IgD-negative memory B cell (primary cell): ENCODE data around the gene WDR49. TPM values are rescaled to one million over a fixed set of nuclear protein-coding genes. Genes with fewer than 3 reads are reported as not detected.

Experiments
- H3K27ac Mint-ChIP-seq, 3 donors: one replicate each; pipeline ENCODE4 v1.8.0; 2020 to 2022; ENCODE audit warnings: mild to moderate bottlenecking in 3 of 3, mixed read lengths in 3 of 3, moderate library complexity in 1 of 3
- H3K27me3 Mint-ChIP-seq: one replicate; pipeline ENCODE4 v1.8.0; 2021; ENCODE audit warnings: mixed read lengths
- H3K36me3 Mint-ChIP-seq: one replicate; pipeline ENCODE4 v1.8.0; 2020; ENCODE audit warnings: mild to moderate bottlenecking, mixed read lengths
- H3K4me1 Mint-ChIP-seq, 3 donors: one replicate each; pipeline ENCODE4 v1.8.0; 2020 to 2022; ENCODE audit warnings: mixed read lengths in 3 of 3, mild to moderate bottlenecking in 1 of 3
- H3K4me3 Mint-ChIP-seq, 4 donors: one replicate each; pipeline ENCODE4 v1.8.0; 2020 to 2022; ENCODE audit warnings: mild to moderate bottlenecking in 4 of 4, mixed read lengths in 4 of 4, moderate library complexity in 3 of 4
- H3K9me3 Mint-ChIP-seq, 3 donors: one replicate each; pipeline ENCODE4 v1.8.0; 2020 to 2021; ENCODE audit warnings: mixed read lengths in 3 of 3, mild to moderate bottlenecking in 1 of 3
- polyA plus RNA-seq: library from polyadenylated mRNA; unstranded; fragments of 300-500 nt; fragmentation: Illumina TruSeq; gene quantifications from one replicate; pipeline ENCODE4 v1.2.3, GENCODE V29; 2021

WDR49 gene
- polyA plus RNA-seq, 1 donor from 2014 or later, result not detected

DNA sequence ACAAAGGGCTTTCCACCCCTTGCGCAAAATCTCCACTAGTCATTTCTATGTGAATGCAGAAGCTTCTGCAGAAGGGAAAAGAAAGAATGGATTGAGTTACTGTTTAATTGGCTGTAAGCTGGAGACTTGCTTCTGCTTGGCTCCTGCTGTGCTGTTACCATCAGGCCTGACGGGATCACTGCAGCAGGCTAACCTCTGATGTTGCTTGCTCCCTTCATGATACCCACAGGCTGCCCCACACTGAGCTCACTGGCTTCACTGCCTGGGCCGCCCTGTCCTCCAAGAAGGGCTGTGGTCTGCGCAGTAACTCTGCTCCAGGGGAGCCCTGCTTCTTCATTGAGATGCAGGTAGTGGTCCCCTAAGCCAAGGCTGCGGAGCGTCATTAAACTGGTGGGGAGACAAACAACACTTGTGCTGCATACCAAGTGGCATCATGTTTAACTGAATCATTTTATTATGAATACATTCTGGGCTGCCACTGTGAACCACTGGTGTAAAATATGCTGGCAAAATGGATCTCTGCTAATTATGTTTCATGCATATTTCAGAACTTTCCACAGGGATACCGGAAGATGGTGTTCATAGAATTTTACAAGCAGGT lies 78.6 kb downstream of the WDR49 start:
- Mint-ChIP-seq H3K4me3 (no peak overlapping the region), H3K36me3 (no peaks in the 10 kb centered on the region), H3K27me3 (no peaks in the 10 kb centered on the region), H3K27ac (no peak overlapping the region), H3K9me3 (no peaks in the 10 kb centered on the region), H3K4me1 (no peaks in the 10 kb centered on the region)

DNA sequence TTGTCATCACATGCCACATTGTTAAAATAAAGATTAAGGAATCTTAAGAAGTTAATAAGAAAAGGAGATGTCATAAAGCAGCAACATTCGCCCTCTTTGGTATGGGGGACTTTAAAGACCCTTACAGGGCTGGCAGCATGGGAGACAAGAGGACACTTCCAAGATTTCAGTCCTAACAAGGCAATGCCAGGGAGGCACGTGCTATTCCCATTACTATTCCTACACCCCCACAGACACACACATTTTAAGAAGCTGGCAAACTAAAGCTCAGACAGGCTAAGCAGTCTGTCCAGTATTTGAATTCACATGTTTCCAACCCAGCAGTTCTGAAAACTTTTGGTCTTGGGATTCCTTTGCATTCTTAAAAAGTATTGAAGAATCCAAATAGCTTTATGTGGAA lies 80.8 kb downstream of the WDR49 start:
- Mint-ChIP-seq H3K27me3 (no peaks in the 10 kb centered on the region), H3K36me3 (no peaks in the 10 kb centered on the region), H3K4me3 (no peak overlapping the region), H3K9me3 (no peaks in the 10 kb centered on the region), H3K4me1 (no peaks in the 10 kb centered on the region), H3K27ac (no peak overlapping the region)

DNA sequence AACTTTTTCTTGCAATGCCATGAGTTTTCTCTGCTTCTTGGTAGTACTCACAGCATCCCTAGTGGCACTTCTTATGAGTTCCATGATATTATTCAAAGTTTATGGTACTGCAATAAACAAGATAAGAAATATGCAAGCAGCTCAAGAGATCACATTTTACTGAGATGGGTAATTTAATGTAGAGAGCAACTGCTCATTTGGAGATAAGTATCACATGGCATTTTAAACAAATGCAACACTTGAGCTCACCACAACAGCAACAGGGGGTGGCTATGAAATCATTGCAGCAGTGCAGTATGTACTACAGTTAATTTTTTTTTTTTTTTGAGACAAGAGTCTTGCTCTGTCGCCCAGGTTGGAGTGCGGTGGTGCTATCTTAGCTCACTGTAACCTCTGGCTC lies 85.1 kb downstream of the WDR49 start:
- no peaks in the 10 kb centered on the region for H3K4me1 Mint-ChIP-seq
- no peak overlapping the region for H3K4me3 Mint-ChIP-seq
- no peaks in the 10 kb centered on the region for H3K27me3 Mint-ChIP-seq
- H3K9me3 Mint-ChIP-seq, result no peaks in the 10 kb centered on the region
- no peaks in the 10 kb centered on the region for H3K36me3 Mint-ChIP-seq
- H3K27ac Mint-ChIP-seq, result no peak overlapping the region

DNA sequence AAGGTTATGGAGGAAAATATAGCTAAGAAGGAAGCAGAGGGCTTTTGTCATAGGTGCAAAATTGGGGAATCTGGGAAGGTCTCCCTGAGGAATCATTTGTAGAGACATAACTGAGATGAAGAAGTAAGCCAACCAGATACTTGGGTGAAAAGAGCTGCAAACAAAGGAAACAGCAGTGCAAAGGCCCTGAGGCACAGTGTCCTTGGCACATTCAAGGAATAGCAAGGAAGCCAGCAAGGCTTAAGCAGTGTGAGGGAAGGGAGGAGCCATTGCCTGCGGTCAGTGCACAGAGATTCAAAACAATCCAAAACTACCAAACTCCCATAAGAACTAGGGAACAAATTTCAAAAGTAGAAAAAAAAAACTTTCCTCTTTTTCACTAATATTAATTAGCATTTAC lies 88.3 kb downstream of the WDR49 start:
- H3K36me3 Mint-ChIP-seq, result no peaks in the 10 kb centered on the region
- no peak overlapping the region for H3K27ac Mint-ChIP-seq
- H3K9me3 Mint-ChIP-seq, result no peaks in the 10 kb centered on the region

DNA sequence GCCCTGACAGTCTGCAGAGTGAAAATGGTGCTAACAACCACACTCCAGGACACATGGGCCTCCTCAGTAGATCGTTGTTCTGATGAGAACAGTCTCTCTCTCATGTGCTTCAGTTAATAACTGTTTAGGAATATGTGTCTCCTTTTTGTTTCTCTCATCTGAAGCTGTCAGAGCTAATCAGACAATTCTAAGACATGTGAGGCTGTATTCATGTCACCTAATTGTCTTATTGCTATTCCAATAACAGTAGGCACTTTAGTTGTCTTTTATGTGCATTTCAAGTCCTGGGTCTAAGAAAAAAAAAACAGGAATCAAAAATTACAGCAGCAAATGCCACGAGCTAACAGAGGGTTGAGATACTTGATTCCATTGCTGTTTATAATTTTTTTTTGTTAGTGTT lies 89.1 kb downstream of the WDR49 start:
- Mint-ChIP-seq H3K9me3 (no peaks in the 10 kb centered on the region), H3K27ac (no peak overlapping the region), H3K4me1 (no peaks in the 10 kb centered on the region), H3K27me3 (no peaks in the 10 kb centered on the region), H3K36me3 (no peaks in the 10 kb centered on the region), H3K4me3 (no peak overlapping the region)

More for the DNA sequence above, 88.3 kb downstream of the WDR49 start:
- H3K27me3 Mint-ChIP-seq, result no peaks in the 10 kb centered on the region
- no peaks in the 10 kb centered on the region for H3K4me1 Mint-ChIP-seq
- no peak overlapping the region for H3K4me3 Mint-ChIP-seq

DNA sequence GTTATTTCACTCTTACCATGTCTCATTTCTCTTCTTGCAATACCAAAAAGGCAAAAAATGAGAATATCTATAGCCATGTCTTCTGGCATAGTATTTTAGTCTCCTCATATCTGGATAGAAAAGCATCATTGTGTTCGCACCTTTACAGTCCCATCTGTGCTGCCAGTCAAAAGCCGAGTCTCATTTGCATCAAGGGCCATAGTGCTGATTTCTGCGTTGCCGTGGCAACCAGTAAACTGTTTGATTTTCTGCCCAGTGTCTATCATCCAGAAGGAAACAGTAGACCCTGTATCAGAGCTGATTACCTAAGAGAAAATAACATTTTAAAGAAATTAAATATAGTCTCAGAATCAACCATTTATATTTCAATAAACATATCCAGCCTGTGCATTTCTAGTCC lies 93.8 kb downstream of the WDR49 start:
- Mint-ChIP-seq H3K4me1 (no peaks in the 10 kb centered on the region), H3K27me3 (no peaks in the 10 kb centered on the region), H3K4me3 (no peak overlapping the region), H3K9me3 (no peaks in the 10 kb centered on the region), H3K27ac (no peak overlapping the region), H3K36me3 (no peaks in the 10 kb centered on the region)

DNA sequence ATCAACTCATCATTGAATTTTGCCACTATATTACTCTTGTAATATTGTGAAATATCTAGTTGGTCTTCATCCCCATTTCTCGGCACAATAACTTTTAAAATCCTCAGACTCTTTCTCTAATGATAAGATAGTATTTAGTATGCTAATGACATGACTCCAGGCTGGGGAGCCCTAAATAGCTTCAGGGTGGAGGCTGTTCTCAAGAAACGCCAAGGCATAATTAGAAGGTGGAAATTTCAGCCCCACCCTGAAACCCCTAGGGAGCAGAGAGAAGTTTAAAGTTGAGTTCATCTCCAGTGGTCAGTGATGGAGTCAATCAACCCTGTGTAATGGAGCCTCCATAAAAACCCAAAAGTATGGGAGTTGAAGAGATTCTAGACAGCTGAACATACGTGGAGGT lies 98.8 kb downstream of the WDR49 start:
- Mint-ChIP-seq H3K4me3 (no peak overlapping the region), H3K9me3 (peaks cover 0 to 2% (median 0%) of the 10 kb centered on the region in 3 donors), H3K4me1 (no peaks in the 10 kb centered on the region), H3K27ac (no peak overlapping the region), H3K36me3 (no peaks in the 10 kb centered on the region), H3K27me3 (no peaks in the 10 kb centered on the region)

DNA sequence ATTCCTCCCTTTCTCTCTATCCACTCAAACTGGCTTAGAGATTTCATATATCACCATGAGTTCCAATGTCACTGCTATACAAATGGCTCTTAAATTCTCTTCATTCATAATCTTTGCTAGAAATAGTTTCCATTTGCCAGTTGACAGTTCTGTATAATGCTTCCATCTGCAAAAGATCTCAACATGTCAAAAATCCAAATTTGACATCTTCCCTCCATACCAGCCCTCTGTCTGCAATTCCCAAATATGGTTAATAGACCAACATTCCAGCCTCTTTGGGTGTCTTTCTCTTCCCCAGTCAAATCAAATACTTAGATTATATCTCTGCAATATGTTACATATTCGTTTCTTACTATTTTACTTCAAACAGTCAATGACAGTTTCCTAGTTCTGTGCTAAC lies 115.7 kb downstream of the WDR49 start:
- Mint-ChIP-seq H3K4me3 (no peak overlapping the region), H3K9me3 (peaks cover 8 to 16% (median 11%) of the 10 kb centered on the region in 3 donors), H3K36me3 (no peaks in the 10 kb centered on the region), H3K27me3 (peaks cover 3% of the 10 kb centered on the region), H3K27ac (no peak overlapping the region), H3K4me1 (no peaks in the 10 kb centered on the region)

DNA sequence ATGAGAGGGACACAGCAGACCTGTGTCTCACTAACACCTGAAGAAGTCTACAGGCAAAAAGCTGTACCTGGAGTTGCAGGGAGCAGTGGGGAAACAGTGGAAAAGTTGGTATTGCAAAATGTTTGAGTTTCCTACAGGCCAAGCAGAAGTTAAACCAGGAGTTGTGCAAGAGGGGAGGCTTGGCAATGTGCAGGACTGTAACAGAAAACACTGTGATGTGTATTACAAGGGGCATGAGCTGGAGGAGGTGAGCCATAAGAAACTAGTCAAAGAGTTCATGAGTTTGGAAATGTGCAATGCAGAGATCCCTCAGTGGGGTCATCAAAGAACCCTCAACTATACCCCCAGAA lies 132.8 kb downstream of the WDR49 start:
- Mint-ChIP-seq H3K27me3 (no peaks in the 10 kb centered on the region), H3K27ac (no peak overlapping the region), H3K36me3 (peaks cover 2% of the 10 kb centered on the region), H3K9me3 (peaks cover 0 to 8% (median 6%) of the 10 kb centered on the region in 3 donors), H3K4me3 (peak overlapping the region in 1 of 4 donors; percentile 66), H3K4me1 (no peaks in the 10 kb centered on the region)

DNA sequence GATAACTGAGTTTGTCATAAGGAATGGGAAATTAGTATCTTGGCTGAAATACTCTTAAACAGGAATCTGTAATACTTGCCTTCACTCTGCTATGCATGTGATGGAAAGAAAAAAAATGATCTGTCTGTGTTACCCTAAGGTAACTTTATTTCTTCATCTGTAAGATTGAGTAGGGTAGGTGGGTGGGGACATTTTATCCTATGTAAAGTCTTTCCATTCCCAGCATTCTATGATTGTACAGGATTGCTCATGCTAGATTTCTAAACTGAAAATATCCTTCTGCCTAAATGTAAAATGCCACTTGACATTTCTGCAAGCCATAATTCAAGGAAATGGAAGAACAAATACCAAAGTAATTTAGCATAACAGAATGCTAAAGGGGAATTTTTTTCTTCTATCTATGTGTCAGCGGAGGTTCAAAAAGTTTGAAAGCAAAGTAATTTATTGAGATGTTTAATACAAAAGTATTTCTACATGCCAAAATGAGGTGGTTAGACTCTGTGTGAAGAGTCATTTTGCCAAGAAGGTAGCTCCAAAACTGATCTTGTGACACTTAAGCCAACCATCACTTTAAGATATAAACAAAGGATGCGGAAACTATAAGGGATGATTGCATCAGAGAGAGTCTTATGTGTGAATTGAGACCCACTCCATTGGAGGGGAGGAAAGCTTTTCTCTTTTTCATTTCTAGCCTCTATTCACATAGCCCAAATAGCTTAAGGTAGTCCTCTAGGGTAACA lies 133.3 kb downstream of the WDR49 start:
- Mint-ChIP-seq H3K27me3 (no peaks in the 10 kb centered on the region), H3K27ac (no peak overlapping the region), H3K36me3 (peaks cover 2% of the 10 kb centered on the region), H3K9me3 (peaks cover 4 to 8% (median 6%) of the 10 kb centered on the region in 3 donors), H3K4me1 (no peaks in the 10 kb centered on the region), H3K4me3 (no peak overlapping the region)

DNA sequence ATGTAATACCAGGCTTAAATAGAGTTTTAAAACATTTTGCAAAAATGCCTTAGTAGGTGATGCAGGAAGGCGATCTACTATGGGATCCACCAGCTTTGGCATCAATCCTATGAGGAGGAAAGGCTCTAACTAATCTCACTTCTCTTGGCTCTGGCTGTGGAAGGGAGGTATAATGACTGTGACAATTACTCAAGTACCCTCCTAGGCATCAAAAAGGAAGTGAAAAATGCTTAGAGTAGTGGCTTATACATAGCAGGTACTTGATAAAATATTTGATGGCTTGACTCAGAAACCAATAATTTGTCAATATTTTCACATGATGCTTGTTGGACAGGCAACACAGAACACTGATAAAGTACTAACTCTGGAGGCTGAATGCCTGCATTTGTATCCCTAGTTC lies 145.8 kb downstream of the WDR49 start:
- Mint-ChIP-seq H3K9me3 (peaks cover 0 to 4% (median 0%) of the 10 kb centered on the region in 3 donors), H3K36me3 (no peaks in the 10 kb centered on the region), H3K4me1 (no peaks in the 10 kb centered on the region), H3K27me3 (peaks cover 2% of the 10 kb centered on the region), H3K4me3 (no peak overlapping the region), H3K27ac (no peak overlapping the region)

DNA sequence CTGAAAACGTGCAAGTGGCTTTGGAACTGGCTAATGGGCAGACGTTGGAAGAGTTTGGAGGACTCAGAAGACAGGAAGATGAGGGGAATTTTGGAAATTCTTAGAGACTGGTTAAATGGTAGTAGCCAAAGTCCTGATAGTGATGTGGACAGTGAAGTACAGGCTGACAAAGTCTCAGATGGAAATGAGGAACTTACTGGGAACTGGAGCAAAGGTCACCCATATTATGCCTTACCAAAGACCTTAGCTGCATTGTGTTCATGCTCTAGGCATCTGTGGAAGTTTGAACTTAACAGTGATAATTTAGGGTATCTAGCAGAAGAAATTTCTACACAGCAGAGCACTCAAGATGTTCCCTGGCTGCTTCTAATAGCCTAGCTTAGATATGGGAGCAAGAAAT lies 151.3 kb downstream of the WDR49 start:
- Mint-ChIP-seq H3K9me3 (peaks cover 0 to 2% (median 0%) of the 10 kb centered on the region in 3 donors), H3K27ac (no peak overlapping the region), H3K36me3 (no peaks in the 10 kb centered on the region), H3K4me1 (peaks cover 0 to 1% (median 0%) of the 10 kb centered on the region in 3 donors), H3K4me3 (no peak overlapping the region), H3K27me3 (no peaks in the 10 kb centered on the region)

DNA sequence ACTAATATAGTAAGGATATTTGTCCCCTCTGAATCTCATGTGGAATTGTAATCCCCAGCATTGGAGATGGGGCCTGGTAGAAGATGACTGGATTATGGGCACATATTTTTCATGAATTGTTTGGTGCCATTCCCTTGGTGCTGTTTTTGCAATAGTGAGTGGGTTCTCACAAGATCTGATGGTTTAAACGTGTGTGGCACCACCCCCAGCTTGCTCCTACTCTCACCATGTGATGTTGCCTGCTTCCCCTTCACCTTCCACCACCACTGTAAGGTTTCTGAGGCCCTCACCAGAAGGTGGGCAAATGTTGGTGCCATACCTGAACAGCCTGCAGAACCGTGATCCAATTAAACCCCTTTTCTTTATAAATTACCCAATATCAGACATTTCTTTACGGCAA lies 151.8 kb downstream of the WDR49 start:
- Mint-ChIP-seq H3K27me3 (no peaks in the 10 kb centered on the region), H3K27ac (no peak overlapping the region), H3K4me1 (peaks cover 0 to 1% (median 0%) of the 10 kb centered on the region in 3 donors), H3K9me3 (peaks cover 0 to 2% (median 0%) of the 10 kb centered on the region in 3 donors), H3K4me3 (no peak overlapping the region), H3K36me3 (no peaks in the 10 kb centered on the region)

DNA sequence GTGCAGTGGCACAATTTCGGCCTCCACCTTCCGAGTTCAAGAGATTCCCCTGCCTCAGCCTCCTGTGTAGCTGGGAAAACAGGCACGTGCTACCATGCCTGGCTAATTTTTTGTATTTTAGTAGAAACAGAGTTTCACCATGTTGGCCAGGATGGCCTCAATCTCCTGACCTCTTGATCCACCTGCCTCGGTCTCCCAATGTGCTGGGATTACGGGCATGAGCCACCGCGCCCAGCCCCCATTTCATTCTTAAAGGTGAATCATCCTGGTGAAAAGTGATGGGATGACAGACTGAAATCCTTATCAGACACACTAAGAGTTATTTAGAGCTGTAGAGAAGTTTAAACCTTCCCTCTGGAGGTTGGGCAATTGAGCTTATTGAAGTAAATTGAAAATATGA lies 155.8 kb downstream of the WDR49 start:
- peaks cover 0 to 1% (median 0%) of the 10 kb centered on the region in 3 donors for H3K4me1 Mint-ChIP-seq
- no peaks in the 10 kb centered on the region for H3K27me3 Mint-ChIP-seq
- H3K9me3 Mint-ChIP-seq, result peaks cover 0 to 2% (median 0%) of the 10 kb centered on the region in 3 donors
- no peaks in the 10 kb centered on the region for H3K36me3 Mint-ChIP-seq
- no peak overlapping the region for H3K4me3 Mint-ChIP-seq
- H3K27ac Mint-ChIP-seq, result no peak overlapping the region

DNA sequence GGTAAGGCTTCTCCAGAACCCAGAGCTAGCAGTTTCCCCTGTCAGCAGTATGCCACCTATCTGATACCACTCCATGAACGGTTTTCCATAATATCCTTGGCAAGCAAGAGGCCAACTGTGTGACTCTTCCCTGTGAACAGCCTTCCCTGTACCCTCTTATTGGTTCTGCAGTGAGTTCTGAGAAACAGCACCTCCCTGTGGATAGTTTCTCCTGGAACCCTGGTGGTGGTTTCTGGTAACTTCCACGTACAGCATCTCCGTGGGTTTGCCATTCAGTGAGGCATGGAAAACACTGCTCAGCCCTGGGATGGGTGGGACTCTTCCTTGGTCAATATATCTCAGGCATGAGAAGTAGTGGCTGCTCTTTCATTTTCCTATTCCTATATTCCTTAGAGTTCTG lies 160.5 kb downstream of the WDR49 start:
- H3K4me1 Mint-ChIP-seq, result peaks cover 0 to 1% (median 0%) of the 10 kb centered on the region in 3 donors

DNA sequence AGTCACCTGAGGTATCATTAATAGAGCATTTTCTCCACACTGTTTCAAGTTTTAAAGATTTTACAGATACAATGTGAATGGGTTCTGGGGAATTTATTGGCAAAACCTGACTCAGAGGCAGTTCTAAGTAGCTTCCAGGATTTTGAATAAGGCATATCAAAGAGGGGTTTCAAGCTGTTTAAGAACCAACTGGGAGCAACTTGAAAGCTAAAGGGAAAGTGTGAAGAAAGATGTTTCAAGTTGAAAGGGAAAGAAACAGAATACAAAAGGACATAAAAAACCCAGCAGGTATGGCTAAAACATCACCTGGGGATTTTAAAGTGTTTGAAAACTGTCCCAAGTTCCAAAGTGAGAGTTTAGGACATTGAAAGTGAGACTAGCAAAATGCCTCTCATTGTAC lies 162.1 kb downstream of the WDR49 start:
- H3K4me3 Mint-ChIP-seq, result no peak overlapping the region
- H3K27ac Mint-ChIP-seq, result no peak overlapping the region
- peaks cover 0 to 6% (median 0%) of the 10 kb centered on the region in 3 donors for H3K9me3 Mint-ChIP-seq
- H3K36me3 Mint-ChIP-seq, result no peaks in the 10 kb centered on the region
- no peaks in the 10 kb centered on the region for H3K27me3 Mint-ChIP-seq
- no peaks in the 10 kb centered on the region for H3K4me1 Mint-ChIP-seq

More for the DNA sequence above, 160.5 kb downstream of the WDR49 start:
- H3K27me3 Mint-ChIP-seq, result no peaks in the 10 kb centered on the region
- no peak overlapping the region for H3K4me3 Mint-ChIP-seq
- no peak overlapping the region for H3K27ac Mint-ChIP-seq
- no peaks in the 10 kb centered on the region for H3K9me3 Mint-ChIP-seq
- H3K36me3 Mint-ChIP-seq, result no peaks in the 10 kb centered on the region
